GM23248 (cell line): ENCODE measurements around the gene CHD9.

Experiments
- EZH2 ChIP-seq: fragments of 200-600 bp; sonication (generic); IDR thresholded peaks from 2 replicates; pipeline ENCODE4 v1.6.1; 2018; ENCODE audit warnings: antibody characterized with exemption, mild to moderate bottlenecking; ENCODE audit not compliant: insufficient read depth, poor library complexity, severe bottlenecking
- EZH2phosphoT487 ChIP-seq: fragments of 200-600 bp; sonication (generic); IDR thresholded peaks from 2 replicates; pipeline ENCODE4 v1.6.1; 2018; ENCODE audit warnings: antibody characterized with exemption, moderate library complexity, mild to moderate bottlenecking, low read depth; ENCODE audit not compliant: insufficient read depth

GRCh38 chr16:53071748-53072301 lies 17.0 kb downstream of the CHD9 start:
- TF ChIP-seq EZH2phosphoT487 (no peak), EZH2 (no peak)
